Panc1 (cell line): ENCODE data around the gene TMEM184C. TPM values are rescaled to one million over a fixed set of nuclear protein-coding genes. Genes with fewer than 3 reads are reported as not detected.

Source experiments
- ATAC-seq: fragments of 200-7000 bp; cut with Tn5 transposase; 2 replicates; pipeline ENCODE4 v1.9.1; 2020; ENCODE audit warnings: mild to moderate bottlenecking, moderate library complexity
- BruUV-seq: library from RNA; stranded (reverse); fragments of 400-500 nt; replicated peaks from 2 replicates; lab custom pipeline; 2021; lab: Mats Ljungman, UMichigan
- CTCF ChIA-PET: fragments of 300-600 bp; sonication (Branson Sonifier 250); formaldehyde crosslinking; loops from one replicate; lab custom pipeline; 2022; ENCODE audit warnings: antibody characterized with exemption; lab: Charles Lee
- POLR2A ChIA-PET: fragments of 300-600 bp; sonication (Branson Sonifier 250); formaldehyde crosslinking; loops from one replicate; lab custom pipeline; 2022; ENCODE audit warnings: antibody characterized with exemption; lab: Charles Lee
- DNase-seq: peaks from one replicate; pipeline ENCODE4 v3.0.0-alpha.2; 2010; ENCODE audit warnings: low read depth, low spot score
- H3K27ac ChIP-seq: 2 replicates; pipeline ENCODE4 v1.5.1; 2011; ENCODE audit warnings: mild to moderate bottlenecking, low read length, inconsistent platforms
- H3K27me3 ChIP-seq: fragments of 200-500 bp; sonication (Bioruptor generic); 2 replicates; pipeline ENCODE4 v1.6.0; 2014; ENCODE audit warnings: low read length, inconsistent platforms; ENCODE audit not compliant: control insufficient read depth, insufficient read depth
- H3K36me3 ChIP-seq: fragments of 200-500 bp; sonication (Bioruptor generic); 2 replicates; pipeline ENCODE4 v1.5.1; 2014; ENCODE audit warnings: inconsistent platforms, mild to moderate bottlenecking, low read length, moderate library complexity; ENCODE audit not compliant: control insufficient read depth, insufficient read depth
- H3K4me1 ChIP-seq: 2 replicates; pipeline ENCODE4 v1.5.1; 2011; ENCODE audit warnings: inconsistent platforms, mild to moderate bottlenecking, low read length, moderate library complexity; ENCODE audit not compliant: control insufficient read depth, insufficient read depth
- H3K4me3 ChIP-seq, 2 experiments: 2 replicates each; pipeline ENCODE4 v1.5.1; 2011 to 2012; ENCODE audit warnings: low read depth in 2 of 2, low read length in 2 of 2, mild to moderate bottlenecking in 2 of 2, inconsistent platforms in 1 of 2, moderate library complexity in 1 of 2
- H3K9me3 ChIP-seq: fragments of 200-500 bp; sonication (Bioruptor generic); 2 replicates; pipeline ENCODE4 v1.5.1; 2014; ENCODE audit warnings: low read depth, mild to moderate bottlenecking, inconsistent platforms, low read length, moderate library complexity; ENCODE audit not compliant: control insufficient read depth, insufficient read depth
- CTCF ChIP-seq: fragments of 450-650 bp; IDR thresholded peaks from 2 replicates; pipeline ENCODE4 v1.5.1; 2017; ENCODE audit warnings: mild to moderate bottlenecking
- POLR2AphosphoS5 ChIP-seq: IDR thresholded peaks from 2 replicates; pipeline ENCODE4 v1.6.1; 2012; ENCODE audit warnings: mild to moderate bottlenecking, low read depth, low read length, moderate library complexity
- REST ChIP-seq, 2 experiments: IDR thresholded peaks; 2 replicates each; pipeline ENCODE4 v1.6.1; 2011 to 2012; ENCODE audit warnings: low read depth in 2 of 2, control low read depth in 1 of 2, low read length in 1 of 2, mild to moderate bottlenecking in 1 of 2, moderate library complexity in 1 of 2; ENCODE audit not compliant: insufficient read depth in 1 of 2
- SIN3A ChIP-seq: IDR thresholded peaks from 2 replicates; pipeline ENCODE4 v1.6.1; 2012; ENCODE audit warnings: low read depth, mild to moderate bottlenecking, low read length, moderate library complexity, borderline replicate concordance; ENCODE audit not compliant: insufficient read depth
- TCF7L2 ChIP-seq: IDR thresholded peaks from 2 replicates; pipeline ENCODE4 v1.6.1; 2011; ENCODE audit warnings: mild to moderate bottlenecking, low read depth, low read length, inconsistent platforms
- in situ Hi-C: cut with HindIII; loops from 2 replicates; pipeline ENCODE4 v1.10.0; 2016; ENCODE audit warnings: low sequenced_read_pairs, low pct_unique_long_range_greater_than_20kb
- intact Hi-C: fragments of 100-400 bp; cut with micrococcal nuclease; formaldehyde crosslinking; loops from one replicate; pipeline ENCODE4 v1.10.0; 2022; ENCODE audit not compliant: unreplicated experiment
- total RNA-seq: library from RNA; stranded (reverse); gene quantifications from one replicate; pipeline ENCODE4 v1.2.1, GENCODE V29; 2021; ENCODE audit not compliant: unreplicated experiment

TMEM184C gene
- total RNA-seq, 1 experiment from 2014 or later: 26.5 TPM

GRCh38 chr4:147596377-147596776 is 20.8 kb upstream of the TMEM184C start:
- H3K36me3 ChIP-seq: no peaks in the 10 kb centered on the region
- TF ChIP-seq TCF7L2 (no peak), SIN3A (no peak), CTCF (no peak; the same call in 1 of the 2 replicates)
- in situ Hi-C loops (no loop called here), intact Hi-C loops (no loop called here)
- no peak for DNase-seq
- H3K4me3 ChIP-seq: no peak overlapping the region
- H3K27me3 ChIP-seq: no peaks in the 10 kb centered on the region
- BruUV-seq: no TSS peak
- ChIA-PET CTCF (interaction anchor here (0.5 to 1.2 kb wide), 2 partner anchors 149 to 270 kb away, joined by 3 to 5 read pairs; no protein-coding TSS in a partner anchor), POLR2A (interaction anchor here (0.7 kb wide), 1 partner anchor 12 kb away, joined by 3 read pairs; no protein-coding TSS in a partner anchor)
- H3K27ac ChIP-seq: no peak overlapping the region
- H3K4me1 ChIP-seq: no peaks in the 10 kb centered on the region
- ATAC-seq: no peak
- no peaks in the 10 kb centered on the region for H3K9me3 ChIP-seq

GRCh38 chr4:147596981-147597380 is 20.2 kb upstream of the TMEM184C start:
- H3K36me3 ChIP-seq: no peaks in the 10 kb centered on the region
- TF ChIP-seq REST (IDR thresholded peaks at IDR 0.05; ENCODE audit: insufficient read depth in 1 of 2, low read depth in 2 of 2, low read length in 1 of 2): no peak
- no peak for TF ChIP-seq POLR2AphosphoS5
- no peak for TF ChIP-seq TCF7L2
- TF ChIP-seq SIN3A: no peak
- TF ChIP-seq CTCF: no peak
- DNase-seq (no peak), ATAC-seq (no peak)
- no peaks in the 10 kb centered on the region for H3K27me3 ChIP-seq
- ChIA-PET POLR2A (no interaction called here), CTCF (interaction anchor here (1.2 kb wide), 1 partner anchor 270 kb away, joined by 5 read pairs; no protein-coding TSS in a partner anchor)
- in situ Hi-C loops (no loop called here), intact Hi-C loops (no loop called here)
- no peaks in the 10 kb centered on the region for H3K4me1 ChIP-seq
- no peak overlapping the region for H3K4me3 ChIP-seq
- BruUV-seq: no TSS peak
- no peak overlapping the region for H3K27ac ChIP-seq
- H3K9me3 ChIP-seq: no peaks in the 10 kb centered on the region
